Amygdala (tissue), 56 donors: ENCODE data around the gene ZNF746.

ENCODE experiments used
- DNase-seq, 56 donors: peaks; one replicate each; lab custom pipeline; 2025; lab: John Stamatoyannopoulos, UW

ZNF746 gene

GRCh38 chr7:149432121-149432691 lies 65.4 kb downstream of the ZNF746 start:
- DNase-seq, result no peak

GRCh38 chr7:149431486-149432120 lies 66.0 kb downstream of the ZNF746 start:
- DNase-seq, result no peak

- DNase-seq, result no peak
Measured at GRCh38 chr7:149430192-149430591, 67.4 kb downstream of the ZNF746 start.

- no peak for DNase-seq
Measured at GRCh38 chr7:149427893-149428292, 69.7 kb downstream of the ZNF746 start.

GRCh38 chr7:149427096-149427680 lies 70.4 kb downstream of the ZNF746 start:
- no peak for DNase-seq

- peak in 1 of 56 donors; percentile 6 for DNase-seq
Measured at GRCh38 chr7:149423449-149424110, 74.0 kb downstream of the ZNF746 start.

- DNase-seq, result peak in 1 of 56 donors; percentile 18
Measured at GRCh38 chr7:149422914-149423301, 74.7 kb downstream of the ZNF746 start.
